GM06990 (cell line): Measurements from ENCODE around the gene H1-8.
"Not testable (repeated sequence)": the region's sequence is repeated elsewhere in the genome, so short reads cannot be mapped to it uniquely, and the experiment has no call there.

Source experiments
- DNase-seq: peaks from one replicate; pipeline ENCODE4 v3.0.0-alpha.2; 2011; ENCODE audit not compliant: insufficient read length; ENCODE audit errors: extremely low read depth
- H3K27me3 ChIP-seq: replicated peaks from 2 replicates; pipeline ENCODE4 v1.6.0; 2011; ENCODE audit warnings: low read length; ENCODE audit not compliant: control insufficient read depth, insufficient read depth
- H3K36me3 ChIP-seq: 2 replicates; pipeline ENCODE4 v1.5.1; 2011; ENCODE audit warnings: low read length; ENCODE audit not compliant: control insufficient read depth, insufficient read depth
- H3K4me3 ChIP-seq: replicated peaks from 2 replicates; pipeline ENCODE4 v1.5.1; 2011; ENCODE audit warnings: low read depth, mild to moderate bottlenecking, control low read depth, low read length
- TF ChIP-seq, protein P1 (sequence below): IDR thresholded peaks from 2 replicates; pipeline ENCODE4 v1.5.1; 2011; ENCODE audit warnings: low read length, control low read depth, mild to moderate bottlenecking, inconsistent platforms; ENCODE audit not compliant: insufficient read depth, poor library complexity, severe bottlenecking

H1-8 gene

DNA sequence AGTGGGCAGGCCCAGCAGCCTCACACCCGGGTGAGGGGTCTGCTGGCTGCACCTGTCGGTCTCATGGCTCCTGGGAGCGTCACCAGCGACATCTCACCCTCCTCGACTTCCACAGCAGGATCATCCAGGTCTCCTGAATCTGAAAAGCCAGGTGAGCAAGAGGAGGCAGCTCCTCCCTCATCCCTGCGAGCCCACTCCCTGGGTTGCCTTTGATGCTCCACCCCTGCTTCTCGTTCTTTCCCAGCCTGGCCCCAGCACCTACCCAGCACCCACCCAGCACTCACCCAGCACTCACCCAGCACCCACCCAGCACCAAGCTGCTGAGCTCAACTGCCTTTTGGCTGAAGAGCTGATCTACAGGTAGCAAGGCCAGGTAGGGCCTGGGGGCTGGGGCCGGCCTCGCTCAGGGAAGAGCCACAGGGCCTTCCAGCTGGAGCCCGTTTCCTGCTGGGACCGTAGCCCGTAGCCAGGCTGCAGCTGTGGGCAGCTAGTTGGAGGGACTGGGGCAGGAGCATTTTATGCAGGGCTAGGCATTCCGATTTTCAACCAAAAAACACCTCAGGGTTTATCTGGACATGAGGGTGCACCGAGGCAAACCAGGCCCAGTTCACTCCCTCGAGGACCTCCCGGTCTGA is at the start of gene H1-8:
Gene H1-8, plus strand, starts transcription at position 20 of the 635 bp plus-strand sequence. Its CDS starts 44 bp downstream, at position 64.
- no peak for DNase-seq
- H3K27me3 ChIP-seq: no peaks in the 10 kb centered on the region
- H3K4me3 ChIP-seq: no peak within 1 kb of the TSS
- TF ChIP-seq, protein P1, sequence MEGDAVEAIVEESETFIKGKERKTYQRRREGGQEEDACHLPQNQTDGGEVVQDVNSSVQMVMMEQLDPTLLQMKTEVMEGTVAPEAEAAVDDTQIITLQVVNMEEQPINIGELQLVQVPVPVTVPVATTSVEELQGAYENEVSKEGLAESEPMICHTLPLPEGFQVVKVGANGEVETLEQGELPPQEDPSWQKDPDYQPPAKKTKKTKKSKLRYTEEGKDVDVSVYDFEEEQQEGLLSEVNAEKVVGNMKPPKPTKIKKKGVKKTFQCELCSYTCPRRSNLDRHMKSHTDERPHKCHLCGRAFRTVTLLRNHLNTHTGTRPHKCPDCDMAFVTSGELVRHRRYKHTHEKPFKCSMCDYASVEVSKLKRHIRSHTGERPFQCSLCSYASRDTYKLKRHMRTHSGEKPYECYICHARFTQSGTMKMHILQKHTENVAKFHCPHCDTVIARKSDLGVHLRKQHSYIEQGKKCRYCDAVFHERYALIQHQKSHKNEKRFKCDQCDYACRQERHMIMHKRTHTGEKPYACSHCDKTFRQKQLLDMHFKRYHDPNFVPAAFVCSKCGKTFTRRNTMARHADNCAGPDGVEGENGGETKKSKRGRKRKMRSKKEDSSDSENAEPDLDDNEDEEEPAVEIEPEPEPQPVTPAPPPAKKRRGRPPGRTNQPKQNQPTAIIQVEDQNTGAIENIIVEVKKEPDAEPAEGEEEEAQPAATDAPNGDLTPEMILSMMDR: no peak
- no peaks in the 10 kb centered on the region for H3K36me3 ChIP-seq

GRCh38 chr3:129493206-129493605 is 49.8 kb upstream of the H1-8 start:
- DNase-seq: no peak
- H3K27me3 ChIP-seq: no peaks in the 10 kb centered on the region
- H3K4me3 ChIP-seq: no peak overlapping the region
- TF ChIP-seq, protein P1: no peak
- peaks cover 1% of the 10 kb centered on the region for H3K36me3 ChIP-seq

DNA sequence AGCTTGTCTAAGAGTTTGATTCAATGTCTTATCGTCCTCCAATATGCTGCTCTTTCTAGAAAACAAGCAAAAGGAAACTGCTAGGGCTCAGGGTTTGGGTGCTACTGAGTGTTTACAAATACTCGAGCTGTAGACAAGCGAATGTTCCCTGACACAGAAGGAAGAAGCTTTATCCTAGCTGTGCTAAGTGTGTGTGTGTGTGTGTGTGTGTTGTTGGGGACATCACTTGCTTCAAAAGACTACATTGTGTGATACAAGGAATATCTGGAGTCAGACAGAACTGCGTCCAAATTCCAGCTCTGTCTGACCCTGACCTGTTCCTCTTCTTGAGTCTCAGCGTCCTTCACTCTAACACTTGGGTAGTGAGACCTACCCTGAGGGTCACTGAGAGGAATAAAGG is 48.5 kb upstream of the H1-8 start:
- H3K36me3 ChIP-seq, H3K27me3 ChIP-seq, H3K4me3 ChIP-seq, DNase-seq: not testable (repeated sequence)

GRCh38 chr3:129495006-129495639 is 47.9 kb upstream of the H1-8 start:
- H3K36me3 ChIP-seq, DNase-seq, H3K4me3 ChIP-seq, H3K27me3 ChIP-seq: not testable (repeated sequence)

DNA sequence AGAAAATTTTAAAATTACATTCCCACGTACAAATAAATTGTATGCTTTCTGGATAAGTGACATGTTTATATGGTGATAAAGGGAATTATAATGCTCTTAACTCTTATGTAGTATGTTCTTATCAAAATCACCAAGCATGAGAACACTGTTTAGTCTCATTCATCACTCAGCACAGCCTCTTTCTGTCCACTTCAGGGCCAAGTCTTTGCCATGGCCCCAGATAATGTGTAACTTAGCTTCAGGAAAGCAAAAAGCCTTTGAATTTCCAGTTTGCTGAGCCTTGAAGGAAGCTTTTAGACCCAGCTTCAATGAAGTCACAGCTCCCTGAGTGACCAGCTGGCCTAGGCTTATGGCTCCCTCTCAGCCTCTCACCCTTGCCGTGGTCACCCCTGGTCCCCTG is 45.1 kb upstream of the H1-8 start:
- H3K27me3 ChIP-seq, DNase-seq, H3K36me3 ChIP-seq, H3K4me3 ChIP-seq: not testable (repeated sequence)

DNA sequence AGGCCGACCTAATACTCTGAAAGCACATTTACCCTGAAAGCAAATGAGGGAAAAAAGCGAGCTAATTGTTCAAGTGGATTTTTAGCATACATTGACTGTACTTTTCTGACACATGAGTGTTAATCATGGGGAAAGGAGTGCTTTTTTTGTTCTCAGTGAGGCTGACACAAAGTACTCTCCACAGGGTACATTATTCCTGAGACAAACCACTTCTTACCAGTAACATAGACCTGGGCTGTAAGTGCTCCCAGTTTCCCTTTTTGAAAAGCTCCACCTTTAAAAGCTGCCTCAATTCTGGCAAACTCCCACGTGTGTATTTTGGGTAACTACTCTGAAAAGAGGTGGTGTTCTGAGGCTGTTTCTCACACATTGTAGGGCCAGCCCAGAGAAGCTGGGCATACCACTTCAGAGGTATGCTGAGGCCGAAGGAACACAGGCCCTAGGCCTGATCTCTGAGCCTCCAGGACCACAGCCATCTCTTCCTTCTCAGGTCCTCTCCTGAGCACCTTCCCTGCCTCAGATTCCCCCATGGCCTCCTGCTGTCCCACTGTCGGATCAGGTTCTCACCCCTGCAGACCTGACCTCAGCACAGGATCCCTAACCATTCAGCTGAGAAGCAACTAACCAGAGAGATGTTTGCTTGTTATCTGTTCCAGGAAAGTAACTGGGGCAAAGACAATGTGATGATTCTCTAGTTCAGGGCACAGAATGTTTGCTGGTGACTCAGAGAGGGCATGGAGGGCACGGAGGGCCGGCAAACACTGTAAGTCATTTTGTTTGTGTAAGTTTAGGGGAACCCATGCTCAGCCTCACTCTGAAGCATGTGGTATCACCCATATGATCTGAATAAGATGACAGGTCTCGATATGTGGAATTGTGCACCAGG is 44.1 kb upstream of the H1-8 start:
- DNase-seq, H3K36me3 ChIP-seq, H3K4me3 ChIP-seq: not testable (repeated sequence)

DNA sequence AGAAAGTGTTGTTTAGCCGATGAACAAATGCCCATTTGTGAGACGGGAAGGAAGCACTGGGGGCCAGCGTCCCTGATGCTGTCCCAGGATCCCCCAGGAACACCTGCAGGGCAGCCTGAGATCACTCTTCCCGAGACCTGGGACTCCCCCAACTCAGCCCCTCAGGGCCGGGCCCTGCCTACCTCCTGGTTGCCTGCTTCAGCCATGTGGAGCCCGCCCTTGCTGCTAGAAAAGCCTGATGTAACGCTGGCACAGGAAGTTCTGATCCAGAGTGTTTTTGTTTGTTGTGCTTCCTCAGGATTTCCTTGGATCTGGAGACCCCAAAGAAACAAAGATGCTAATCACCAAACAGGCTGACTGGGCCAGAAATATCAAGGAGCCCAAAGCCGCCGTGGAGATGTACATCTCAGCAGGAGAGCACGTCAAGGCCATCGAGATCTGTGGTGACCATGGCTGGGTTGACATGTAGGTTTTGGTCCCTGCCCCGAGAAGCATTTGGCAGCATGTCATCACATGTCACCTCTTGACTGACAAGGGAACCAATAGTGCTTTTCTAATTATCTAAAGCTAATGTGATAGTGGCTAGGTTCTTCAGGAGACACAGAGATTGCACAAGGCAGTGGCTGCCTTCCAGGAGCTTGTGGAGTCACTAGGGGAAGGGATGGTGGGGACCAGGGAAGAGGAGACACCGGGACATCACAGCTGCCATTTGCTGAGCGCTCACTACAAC is 43.2 kb upstream of the H1-8 start:
- not testable (repeated sequence) for H3K36me3 ChIP-seq, H3K27me3 ChIP-seq, H3K4me3 ChIP-seq, DNase-seq

More for the DNA sequence above, 44.1 kb upstream of the H1-8 start:
- not testable (repeated sequence) for H3K27me3 ChIP-seq

DNA sequence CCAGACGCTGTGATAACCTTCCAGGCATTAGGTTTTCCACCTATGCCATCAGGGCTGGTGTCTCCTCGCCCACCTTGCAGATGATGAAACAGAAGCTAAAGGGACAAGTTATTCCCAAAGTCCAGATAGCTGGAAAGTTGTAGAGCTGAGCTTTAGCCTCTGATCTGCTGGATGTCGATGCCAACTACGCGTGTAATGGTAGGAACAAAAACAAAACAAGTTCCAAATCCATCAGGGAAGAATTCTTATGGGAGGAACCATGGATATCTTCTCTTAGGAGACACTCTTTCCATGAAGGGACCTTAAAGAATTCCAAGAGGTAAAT is 42.7 kb upstream of the H1-8 start:
- H3K36me3 ChIP-seq: peaks cover 1% of the 10 kb centered on the region
- H3K27me3 ChIP-seq: no peaks in the 10 kb centered on the region
- no peak overlapping the region for H3K4me3 ChIP-seq
- TF ChIP-seq, protein P1: no peak
- no peak for DNase-seq
